H1 (cell line): ENCODE measurements around the gene SPIB. TPM values are rescaled to one million over a fixed set of nuclear protein-coding genes. Genes with fewer than 3 reads are reported as not detected.

Experiments used
- CTCF ChIA-PET: fragments of 300-600 bp; sonication (Branson Sonifier 250); formaldehyde crosslinking; loops from one replicate; lab custom pipeline; 2021; ENCODE audit not compliant: partially characterized antibody; lab: Charles Lee
- POLR2A ChIA-PET: fragments of 300-600 bp; sonication (Branson Sonifier 250); formaldehyde crosslinking; loops from one replicate; lab custom pipeline; 2021; ENCODE audit warnings: inconsistent platforms; ENCODE audit not compliant: partially characterized antibody; lab: Charles Lee
- DNase-seq, 2 experiments: peaks; one replicate each; pipeline versions ENCODE4 v3.0.0 to v3.0.0-alpha.2; 2010 to 2022; ENCODE audit warnings: low spot score in 2 of 2, low read depth in 1 of 2, mixed read lengths in 1 of 2
- FAIRE-seq: peaks from 2 replicates; lab custom pipeline; 2011; peaks lifted over from hg19 to GRCh38; lab: Jason Lieb, UNC
- H2AFZ ChIP-seq: 2 replicates; pipeline ENCODE4 v1.8.1; 2012; ENCODE audit warnings: low read length, inconsistent platforms
- H2AK5ac ChIP-seq: 2 replicates; pipeline ENCODE4 v1.6.1; 2013; ENCODE audit warnings: low read depth, low read length
- H2BK120ac ChIP-seq: replicated peaks from 2 replicates; pipeline ENCODE3; 2013; ENCODE audit warnings: low read depth, low read length, inconsistent platforms
- H2BK12ac ChIP-seq: 2 replicates; pipeline ENCODE4 v1.6.1; 2013; ENCODE audit warnings: low read depth, low read length
- H2BK15ac ChIP-seq: 2 replicates; pipeline ENCODE4 v1.6.1; 2013; ENCODE audit warnings: low read length
- H2BK20ac ChIP-seq: 2 replicates; pipeline ENCODE4 v1.6.1; 2013; ENCODE audit warnings: low read length
- H2BK5ac ChIP-seq: 2 replicates; pipeline ENCODE4 v1.6.1; 2013; ENCODE audit warnings: low read depth, low read length
- H3K14ac ChIP-seq: 2 replicates; pipeline ENCODE4 v1.6.1; 2013; ENCODE audit warnings: inconsistent platforms; ENCODE audit not compliant: insufficient read length
- H3K18ac ChIP-seq: 2 replicates; pipeline ENCODE4 v1.6.1; 2013; ENCODE audit warnings: low read length; ENCODE audit errors: extremely low read depth
- H3K23ac ChIP-seq: 2 replicates; pipeline ENCODE4 v1.6.1; 2013; ENCODE audit warnings: inconsistent platforms; ENCODE audit not compliant: insufficient read length
- H3K23me2 ChIP-seq: 2 replicates; pipeline ENCODE4 v1.6.1; 2013; ENCODE audit warnings: low read depth, low read length
- H3K27ac ChIP-seq: 2 replicates; pipeline ENCODE4 v1.6.1; 2011; ENCODE audit warnings: low read depth, low read length, inconsistent platforms
- H3K27me3 ChIP-seq, 4 experiments: replicated peaks in 1 of 4; 1 replicate in 1 of 4; 2 replicates in 3 of 4; pipeline versions ENCODE4 v1.6.1 to v1.8.1; 2011 to 2013; ENCODE audit warnings: low read length in 3 of 4, mild to moderate bottlenecking in 3 of 4, inconsistent platforms in 2 of 4, mixed read lengths in 2 of 4, moderate library complexity in 1 of 4; ENCODE audit not compliant: control insufficient read depth in 3 of 4, insufficient read depth in 3 of 4; ENCODE audit errors: extremely low read depth in 1 of 4
- H3K36me3 ChIP-seq, 4 experiments: 2 replicates each; pipeline versions ENCODE4 v1.6.1 to v1.8.1; 2011 to 2013; ENCODE audit warnings: mild to moderate bottlenecking in 4 of 4, low read length in 3 of 4, moderate library complexity in 2 of 4, control low read depth in 1 of 4, inconsistent platforms in 1 of 4; ENCODE audit not compliant: insufficient read depth in 4 of 4, control insufficient read depth in 2 of 4
- H3K4ac ChIP-seq: replicated peaks from 2 replicates; pipeline ENCODE3; 2013; ENCODE audit warnings: low read length, low read depth, mixed read lengths, inconsistent platforms; ENCODE audit not compliant: insufficient read length
- H3K4me1 ChIP-seq, 4 experiments: replicated peaks in 1 of 4; 1 replicate in 1 of 4; 2 replicates in 3 of 4; pipeline versions ENCODE4 v1.6.1 to v1.8.1; 2011 to 2013; ENCODE audit warnings: low read length in 3 of 4, inconsistent platforms in 2 of 4, mixed read lengths in 1 of 4; ENCODE audit not compliant: insufficient read depth in 4 of 4, control insufficient read depth in 3 of 4
- H3K4me2 ChIP-seq, 2 experiments: 2 replicates each; pipeline versions ENCODE4 v1.6.1 to v1.8.1; 2011 to 2013; ENCODE audit warnings: low read depth in 2 of 2, low read length in 2 of 2, control low read depth in 1 of 2, inconsistent platforms in 1 of 2, mild to moderate bottlenecking in 1 of 2; ENCODE audit not compliant: insufficient read depth in 1 of 2
- H3K4me3 ChIP-seq, 4 experiments: fragments of 200-600, 300-600 bp in 1 of 4; sonication (generic), shearing (Covaris generic), sonication (Bioruptor Twin) in 1 of 4; 2 replicates each; pipeline versions ENCODE4 v1.5.1 to v1.8.1; 2011 to 2016; ENCODE audit warnings: low read length in 4 of 4, low read depth in 3 of 4, control low read depth in 2 of 4, inconsistent platforms in 2 of 4, mild to moderate bottlenecking in 2 of 4, mixed read lengths in 1 of 4, moderate library complexity in 1 of 4; ENCODE audit not compliant: insufficient read depth in 2 of 4; ENCODE audit errors: extremely low read depth in 1 of 4
- H3K56ac ChIP-seq: replicated peaks from 2 replicates; pipeline ENCODE3; 2013; ENCODE audit warnings: low read depth, mild to moderate bottlenecking, mixed read lengths, low read length, inconsistent platforms; ENCODE audit not compliant: insufficient read length
- H3K79me1 ChIP-seq: 2 replicates; pipeline ENCODE4 v1.6.1; 2013; ENCODE audit warnings: low read depth, low read length, control low read depth
- H3K79me2 ChIP-seq, 2 experiments: 2 replicates each; pipeline versions ENCODE4 v1.6.1 to v1.8.1; 2012 to 2013; ENCODE audit warnings: low read length in 2 of 2, mild to moderate bottlenecking in 2 of 2, inconsistent platforms in 1 of 2; ENCODE audit not compliant: insufficient read depth in 2 of 2, control insufficient read depth in 1 of 2
- H3K9ac ChIP-seq, 4 experiments: replicated peaks in 1 of 4; 1 replicate in 1 of 4; 2 replicates in 3 of 4; pipeline versions ENCODE4 v1.6.1 to v1.8.1; 2011 to 2013; ENCODE audit warnings: low read depth in 3 of 4, low read length in 3 of 4, control low read depth in 2 of 4, mild to moderate bottlenecking in 2 of 4, moderate library complexity in 2 of 4, inconsistent platforms in 1 of 4; ENCODE audit errors: extremely low read depth in 1 of 4
- H3K9me3 ChIP-seq, 2 experiments: 2 replicates each; pipeline versions ENCODE4 v1.6.1 to v1.8.1; 2012 to 2013; ENCODE audit warnings: mild to moderate bottlenecking in 2 of 2, moderate library complexity in 2 of 2, control low read depth in 1 of 2, inconsistent platforms in 1 of 2, low read depth in 1 of 2, low read length in 1 of 2, mixed read lengths in 1 of 2; ENCODE audit not compliant: insufficient read depth in 2 of 2
- H4K20me1 ChIP-seq, 2 experiments: replicated peaks in 1 of 2; 2 replicates each; pipeline versions ENCODE3 to v1.8.1; 2011 to 2013; ENCODE audit warnings: inconsistent platforms in 2 of 2, low read length in 2 of 2, mild to moderate bottlenecking in 1 of 2; ENCODE audit not compliant: insufficient read depth in 2 of 2, control insufficient read depth in 1 of 2
- H4K5ac ChIP-seq: 2 replicates; pipeline ENCODE4 v1.6.1; 2013; ENCODE audit warnings: low read length, low read depth, mixed read lengths, inconsistent platforms; ENCODE audit not compliant: insufficient read length
- H4K8ac ChIP-seq: 2 replicates; pipeline ENCODE4 v1.8.0; 2013; ENCODE audit warnings: mild to moderate bottlenecking, moderate library complexity, low read length, inconsistent platforms; ENCODE audit not compliant: insufficient read depth; ENCODE audit errors: extremely low read depth
- H4K91ac ChIP-seq: replicated peaks from 2 replicates; pipeline ENCODE3; 2013; ENCODE audit warnings: low read length, mixed read lengths, inconsistent platforms; ENCODE audit not compliant: insufficient read length
- JUND ChIP-seq: IDR thresholded peaks from 2 replicates; pipeline ENCODE4 v1.6.1; 2011; ENCODE audit warnings: mild to moderate bottlenecking, improper control_type of control experiment, low read length
- KDM1A ChIP-seq: fragments of 200-600, 300-600 bp; sonication (generic); IDR thresholded peaks from 2 replicates; pipeline ENCODE4 v1.7.1; 2016; ENCODE audit warnings: mild to moderate bottlenecking, low read length, borderline replicate concordance
- WGBS, 2 experiments: shearing (Covaris generic) in 1 of 2; methylation state at CpG; one replicate each; pipeline versions ENCODE4 v1.1.6 to v1.1.7; 2013 to 2015; ENCODE audit warnings: low lambda C conversion rate in 2 of 2, mixed read lengths in 2 of 2, inconsistent platforms in 1 of 2, low coverage in 1 of 2, missing lambda C conversion rate in 1 of 2; ENCODE audit not compliant: insufficient replicate concordance in 2 of 2, insufficient coverage in 1 of 2, insufficient read length in 1 of 2; ENCODE audit errors: extremely low coverage in 1 of 2, missing lambda C conversion rate in 1 of 2; 5-methylcytosine and 5-hydroxymethylcytosine counted together
- polyA plus RNA-seq, 7 experiments: library from polyadenylated mRNA; depleted of rRNA in 3 of 7; stranded (reverse) in 5 of 7; unstranded in 2 of 7; fragments of >200 nt in 5 of 7; fragments of 200-250 nt in 2 of 7; gene quantifications; 1 replicate in 5 of 7; 2 replicates in 1 of 7; 4 replicates in 1 of 7; pipeline versions ENCODE4 v1.2.1 to v1.2.3, GENCODE V29; 2011 to 2013; ENCODE audit warnings: missing spikeins in 2 of 7, mixed read lengths in 2 of 7
- total RNA-seq: library from RNA; stranded (reverse); fragmentation: NEBNext Ultra II Directional; extraction: Animal tissue kit (Norgen Biotek cat#: 25700); gene quantifications from 2 replicates; pipeline ENCODE4 v1.2.1, GENCODE V29; 2021

The SPIB gene
- total and polyA plus RNA-seq, 2 of the 8 experiments (the other 6 are each of a cell fraction or from before 2014, with no cell fraction given): 11.1 to 17.4 TPM

GRCh38 chr19:50427318-50427925, 8.7 kb downstream of the SPIB start:
- Histone ChIP-seq H2AFZ (no peak overlapping the region), H3K23ac (no peak overlapping the region), H3K9me3 (no peaks in the 10 kb centered on the region), H2BK20ac (no peak overlapping the region), H2BK120ac (no peak overlapping the region), H3K56ac (no peak overlapping the region), H3K23me2 (peaks cover 3% of the 10 kb centered on the region; the same call in 1 of the 2 replicates), H3K36me3 (no peaks in the 10 kb centered on the region), H3K9ac (no peak overlapping the region), H3K4me2 (peak overlapping the region; percentile 52 to 73; a peak in 2 of 4 replicates), H3K4ac (no peak overlapping the region), H3K27ac (no peak overlapping the region), H2BK5ac (no peak overlapping the region), H3K4me3 (peak overlapping the region in 1 of 4 experiments; percentile 50; a peak in 4 of 8 replicates)
- CTCF ChIA-PET: interaction anchor here (0.7 to 2.4 kb wide), 11 partner anchors 9 to 297 kb away, joined by 3 to 13 read pairs (median 3); partner anchors contain the start of genes POLD1 and SPIB
- FAIRE-seq: no peak
- TF ChIP-seq JUND (no peak), KDM1A (peak; percentile 72; the same call in 1 of the 2 replicates)
- TF ChIP-seq, all 59 proteins: peak for 1
- Histone ChIP-seq H3K4me1 (peaks cover 0 to 12% (median 7%) of the 10 kb centered on the region in 4 experiments; a peak in 5 of 7 replicates), H2BK12ac (no peak overlapping the region), H4K8ac (0 out of 2 replicates have a peak overlapping the region, but pooled peaks have one; percentile 11), H3K79me1 (no peaks in the 10 kb centered on the region), H2AK5ac (no peak overlapping the region), H4K5ac (no peak overlapping the region), H4K91ac (no peak overlapping the region), H3K79me2 (no peaks in the 10 kb centered on the region), H3K18ac (no peak overlapping the region), H4K20me1 (no peaks in the 10 kb centered on the region), H3K14ac (no peak overlapping the region), H3K27me3 (peaks cover 0 to 19% (median 8%) of the 10 kb centered on the region in 4 experiments; a peak in 4 of 7 replicates), H2BK15ac (no peak overlapping the region)
- 89% methylated on average over 22 of the region's 26 CpGs; no CpG with 5 or more reads in 1 of the 2 experiments for WGBS, 2 experiments
- no peak for DNase-seq
- POLR2A ChIA-PET: interaction anchor here (0.7 to 3.1 kb wide), 14 partner anchors 8 to 377 kb away, joined by 3 to 15 read pairs (median 4); partner anchors contain the start of genes POLD1 and SPIB
